ENCODE data around the gene GPATCH4. TPM values are rescaled to one million over a fixed set of nuclear protein-coding genes. Genes with fewer than 3 reads are reported as not detected.

Gene GPATCH4
- total RNA-seq (2012; rRNA removed) (30.8 and 41.8 TPM in 2 replicates), polyA plus RNA-seq (2012; rRNA removed) (26.6 and 32.6 TPM in 2 replicates), Bru-seq, nascent RNA (percentile 84 among the genes with signal in this experiment), BruChase-seq, experiment 1, labeled RNA remaining after a 6-hour chase (percentile 78 among the genes with signal in this experiment), BruChase-seq, experiment 2, labeled RNA remaining after a 2-hour chase (percentile 80 among the genes with signal in this experiment)
- polyA plus RNA-seq (2012; cell fraction: cytosol; rRNA removed): 13.1 and 14.7 TPM in 2 replicates
- 16.3 and 33.1 TPM in 2 replicates for polyA plus RNA-seq (2012; cell fraction: nucleus; rRNA removed; ENCODE audit: low replicate concordance)
- long read RNA-seq, transcript GPATCH4-201 (8 exons, 1,972 nt): major isoform, 22 of 28 reads
- long read RNA-seq, partial matches to known transcripts: 1 of 28 reads
- long read RNA-seq, other reads (novel, unspliced or antisense): 5 of 28 reads

DNA sequence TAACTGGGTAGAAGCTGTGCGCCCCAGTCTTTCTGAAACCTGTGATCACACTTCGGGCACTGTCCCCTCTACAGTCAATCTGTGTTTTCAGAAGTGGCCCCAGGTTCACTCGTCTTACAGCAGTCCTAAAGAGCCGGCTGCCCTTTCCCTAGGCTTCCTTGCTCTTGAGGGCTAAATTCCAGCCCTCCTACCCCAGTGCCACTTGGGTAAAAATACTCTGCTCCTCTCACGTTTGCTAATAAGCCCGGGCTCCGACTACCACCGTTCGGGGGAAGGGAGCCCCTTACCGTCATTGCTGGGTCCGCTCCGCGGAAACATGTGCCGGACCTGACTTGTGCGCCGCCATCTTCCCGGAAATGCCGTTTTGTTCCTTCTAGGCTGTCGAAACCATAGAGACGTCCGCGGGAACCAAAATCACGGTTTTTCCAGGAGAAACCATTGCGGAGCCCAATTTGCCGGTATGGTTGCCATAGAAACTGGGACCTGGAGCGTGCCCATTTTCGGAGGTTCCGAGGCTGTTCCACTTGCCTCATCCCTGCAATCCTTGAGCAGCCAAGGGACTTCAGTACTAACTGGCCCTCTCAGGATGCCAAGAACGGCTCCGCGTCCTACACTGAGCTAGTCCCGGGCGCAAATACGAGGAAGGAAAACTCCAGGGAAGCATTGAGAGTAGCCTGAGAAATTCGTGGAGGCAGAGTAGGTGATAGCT lies at the start of gene GPATCH4:
Gene GPATCH4, minus strand, starts transcription at position 358 of the 709 bp plus-strand sequence.
- peak within 1 kb of the TSS; percentile 86 for H3K4me2 ChIP-seq (ENCODE audit: low read depth, low read length)
- no peak within 1 kb of the TSS for H2BK20ac ChIP-seq (ENCODE audit: low read depth, low read length)
- peak within 1 kb of the TSS; percentile 54 for H3K27ac ChIP-seq (ENCODE audit: insufficient read depth, low read length)
- no peaks in the 10 kb centered on the region for H3K9me3 ChIP-seq (ENCODE audit: control insufficient read depth, insufficient read depth, low read length)
- H3K18ac ChIP-seq (ENCODE audit: low read depth, low read length): peak within 1 kb of the TSS; percentile 0; the same call in 1 of the 2 replicates
- peaks cover 14% of the 10 kb centered on the region for H3K9me1 ChIP-seq (ENCODE audit: insufficient read depth, low read length)
- peak within 1 kb of the TSS; percentile 78 to 90 for H4K8ac ChIP-seq (ENCODE audit: low read depth in 2 of 2, low read length in 2 of 2)
- peak within 1 kb of the TSS; percentile 7; the same call in 1 of the 3 replicates for H2BK15ac ChIP-seq (ENCODE audit: low read depth, low read length)
- ATAC-seq (ENCODE audit: low read depth): peak; percentile 95
- H2BK5ac ChIP-seq (ENCODE audit: low read depth, low read length, poor library complexity, severe bottlenecking): peak within 1 kb of the TSS; percentile 18
- H3K79me1 ChIP-seq (ENCODE audit: low read depth in 1 of 2, low read length in 2 of 2): peaks cover 16 to 53% of the 10 kb centered on the region in 2 experiments; a peak in 3 of 4 replicates
- H4K5ac ChIP-seq (ENCODE audit: low read depth, low read length): peak within 1 kb of the TSS; percentile 56
- H2AK9ac ChIP-seq (replicated peaks; ENCODE audit: low read depth, low read length, poor library complexity): peak within 1 kb of the TSS; percentile 68
- H3K9ac ChIP-seq (ENCODE audit: low read depth, low read length): peak within 1 kb of the TSS; percentile 66
- POLR2A ChIA-PET (ENCODE audit: unreplicated experiment): no interaction called here
- H3K56ac ChIP-seq (ENCODE audit: extremely low read depth, insufficient read depth, low read length): peak within 1 kb of the TSS; percentile 67
- peak; percentile 92 for DNase-seq
- CTCF ChIA-PET: interaction anchor here (1.0 kb wide), 1 partner anchor 155 kb away, joined by 4 read pairs; no protein-coding TSS in a partner anchor
- peak within 1 kb of the TSS; percentile 88 for H3K14ac ChIP-seq (replicated peaks; ENCODE audit: low read depth, low read length)
- H2AK5ac ChIP-seq (ENCODE audit: low read depth, low read length): peak within 1 kb of the TSS; percentile 41
- no peaks in the 10 kb centered on the region for H3K27me3 ChIP-seq (ENCODE audit: control insufficient read depth, insufficient read depth, low read length)
- H2AFZ ChIP-seq (replicated peaks; ENCODE audit: low read length, poor library complexity): peak within 1 kb of the TSS; percentile 97
- H2BK120ac ChIP-seq (ENCODE audit: low read depth, low read length): peak within 1 kb of the TSS; percentile 67; the same call in 1 of the 2 replicates
- TF ChIP-seq CEBPB (IDR thresholded peaks at IDR 0.05; ENCODE audit: low read depth, low read length): peak; percentile 58; the same call in 1 of the 2 replicates
- no peak for TF ChIP-seq MAFK (IDR thresholded peaks at IDR 0.05; ENCODE audit: low read depth, low read length)
- TF ChIP-seq SMC3 (IDR thresholded peaks at IDR 0.05; ENCODE audit: low read depth, low read length): no peak
- TF ChIP-seq FOS (IDR thresholded peaks at IDR 0.05; ENCODE audit: low read depth, low read length): no peak
- peak; percentile 45; the same call in 1 of the 2 replicates for TF ChIP-seq BHLHE40 (IDR thresholded peaks at IDR 0.05; ENCODE audit: low read depth, low read length)
- TF ChIP-seq MXI1 (IDR thresholded peaks at IDR 0.05; ENCODE audit: borderline replicate concordance, low read depth, low read length): peak; percentile 100
- TF ChIP-seq POLR2A (IDR thresholded peaks at IDR 0.05; ENCODE audit: low read depth, low read length): peak; percentile 86
- TF ChIP-seq NFE2L2 (IDR thresholded peaks at IDR 0.05; ENCODE audit: low read depth, low read length): no peak
- in situ Hi-C loops (cut with MboI; ENCODE audit: low sequenced_read_pairs) (no loop called here), intact Hi-C loops (cut with micrococcal nuclease) (loop anchor here (2.0 kb wide), 1 partner anchor 144 kb away; no protein-coding TSS in a partner anchor), dilution Hi-C loops (cut with HindIII; ENCODE audit: low sequenced_read_pairs, unreplicated experiment) (no loop called here)
- WGBS, 2 experiments (ENCODE audit: extremely low coverage in 2 of 2, insufficient read length in 1 of 2): 0% methylated on average over 23 of the region's 35 CpGs; no CpG with 5 or more reads in 1 of the 2 experiments
- H3K4me3 ChIP-seq (ENCODE audit: insufficient read depth, low read depth, low read length): peak within 1 kb of the TSS; percentile 78
- peak within 1 kb of the TSS; percentile 72 for H4K91ac ChIP-seq (ENCODE audit: insufficient read depth, low read depth, low read length)
- no peaks in the 10 kb centered on the region for H4K20me1 ChIP-seq (ENCODE audit: insufficient read depth, low read length)
- H3K4ac ChIP-seq (ENCODE audit: low read depth, low read length): peak within 1 kb of the TSS; percentile 82
- H3K23ac ChIP-seq (ENCODE audit: low read depth, low read length): peak within 1 kb of the TSS; percentile 75
- 0 out of 2 replicates have a peak, but pooled peaks cover 4% of the 10 kb centered on the region for H3K4me1 ChIP-seq (ENCODE audit: control insufficient read depth, insufficient read depth, low read length)
- H3K36me3 ChIP-seq (ENCODE audit: control insufficient read depth, insufficient read depth, low read length): peaks cover 16% of the 10 kb centered on the region
- BruUV-seq (replicated peaks): no TSS peak

Data from IMR-90 (cell line).